ENCODE results near the gene MATN1.
A peak's percentile ranks its signal among the peaks of the same experiment; 100 is the strongest.

The MATN1 gene

DNA sequence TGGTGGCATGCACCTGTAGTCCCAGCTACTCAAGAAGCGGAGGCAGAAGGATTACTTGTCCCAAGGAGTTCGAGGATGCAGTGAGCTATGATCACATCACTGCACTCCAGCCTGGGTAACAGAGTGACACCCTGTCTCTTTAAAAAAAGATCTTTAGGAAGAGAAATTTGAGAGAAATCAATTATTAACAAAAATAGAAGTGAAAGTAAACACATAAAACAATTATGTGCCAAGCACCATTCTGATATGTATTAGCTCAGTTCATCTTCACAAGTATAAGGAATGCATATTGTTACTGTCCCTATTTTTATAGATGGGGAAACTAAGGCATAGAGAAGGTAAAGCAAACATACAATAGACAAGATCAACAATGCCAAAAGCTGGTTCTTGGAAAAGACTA is 48.1 kb downstream of the MATN1 start:
- TF ChIP-seq, protein P1, sequence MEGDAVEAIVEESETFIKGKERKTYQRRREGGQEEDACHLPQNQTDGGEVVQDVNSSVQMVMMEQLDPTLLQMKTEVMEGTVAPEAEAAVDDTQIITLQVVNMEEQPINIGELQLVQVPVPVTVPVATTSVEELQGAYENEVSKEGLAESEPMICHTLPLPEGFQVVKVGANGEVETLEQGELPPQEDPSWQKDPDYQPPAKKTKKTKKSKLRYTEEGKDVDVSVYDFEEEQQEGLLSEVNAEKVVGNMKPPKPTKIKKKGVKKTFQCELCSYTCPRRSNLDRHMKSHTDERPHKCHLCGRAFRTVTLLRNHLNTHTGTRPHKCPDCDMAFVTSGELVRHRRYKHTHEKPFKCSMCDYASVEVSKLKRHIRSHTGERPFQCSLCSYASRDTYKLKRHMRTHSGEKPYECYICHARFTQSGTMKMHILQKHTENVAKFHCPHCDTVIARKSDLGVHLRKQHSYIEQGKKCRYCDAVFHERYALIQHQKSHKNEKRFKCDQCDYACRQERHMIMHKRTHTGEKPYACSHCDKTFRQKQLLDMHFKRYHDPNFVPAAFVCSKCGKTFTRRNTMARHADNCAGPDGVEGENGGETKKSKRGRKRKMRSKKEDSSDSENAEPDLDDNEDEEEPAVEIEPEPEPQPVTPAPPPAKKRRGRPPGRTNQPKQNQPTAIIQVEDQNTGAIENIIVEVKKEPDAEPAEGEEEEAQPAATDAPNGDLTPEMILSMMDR (IDR thresholded peaks at IDR 0.05) = no peak
- H3K27ac ChIP-seq = peak overlapping the region in 1 of 2 donors; percentile 26

DNA sequence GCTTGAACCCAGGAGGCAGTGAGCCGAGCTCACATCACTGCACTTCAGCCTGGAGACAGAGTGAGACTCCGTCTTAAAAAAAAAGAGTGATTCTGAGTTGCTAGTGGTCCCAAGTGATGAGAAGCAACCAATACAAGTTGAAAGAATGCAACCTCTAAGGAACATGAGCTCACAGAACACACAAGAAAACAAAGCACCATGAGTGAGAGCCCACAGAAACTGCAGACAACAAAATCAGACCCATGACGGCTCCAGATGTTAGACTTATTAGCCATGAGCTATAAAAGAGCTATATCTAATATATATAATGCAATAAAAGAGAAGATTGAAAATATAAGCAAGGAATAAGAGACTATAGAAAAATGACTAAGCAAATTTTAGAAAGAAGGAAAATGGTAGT is 50.0 kb downstream of the MATN1 start:
- no peak overlapping the region for H3K4me3 ChIP-seq
- TF ChIP-seq, protein P1 (IDR thresholded peaks at IDR 0.05) = no peak
- DNase-seq = no peak
- H3K27ac ChIP-seq = no peak overlapping the region
- H3K36me3 ChIP-seq = no peaks in the 10 kb centered on the region
- H3K4me1 ChIP-seq = no peaks in the 10 kb centered on the region
- intact Hi-C loops (cut with DNase I; ENCODE audit: low total_unique reads) = no loop called here
- peaks cover 0 to 12% of the 10 kb centered on the region in 2 donors for H3K27me3 ChIP-seq
- peaks cover 0 to 23% (median 0%) of the 10 kb centered on the region in 3 donors for H3K9me3 ChIP-seq

More for the DNA sequence above, 48.1 kb downstream of the MATN1 start:
- H3K27me3 ChIP-seq = peaks cover 0 to 22% of the 10 kb centered on the region in 2 donors
- no peaks in the 10 kb centered on the region for H3K36me3 ChIP-seq
- no peak for DNase-seq
- H3K4me3 ChIP-seq = no peak overlapping the region
- peaks cover 0 to 23% (median 0%) of the 10 kb centered on the region in 3 donors for H3K9me3 ChIP-seq
- intact Hi-C loops (cut with DNase I; ENCODE audit: low total_unique reads) = no loop called here
- no peaks in the 10 kb centered on the region for H3K4me1 ChIP-seq

DNA sequence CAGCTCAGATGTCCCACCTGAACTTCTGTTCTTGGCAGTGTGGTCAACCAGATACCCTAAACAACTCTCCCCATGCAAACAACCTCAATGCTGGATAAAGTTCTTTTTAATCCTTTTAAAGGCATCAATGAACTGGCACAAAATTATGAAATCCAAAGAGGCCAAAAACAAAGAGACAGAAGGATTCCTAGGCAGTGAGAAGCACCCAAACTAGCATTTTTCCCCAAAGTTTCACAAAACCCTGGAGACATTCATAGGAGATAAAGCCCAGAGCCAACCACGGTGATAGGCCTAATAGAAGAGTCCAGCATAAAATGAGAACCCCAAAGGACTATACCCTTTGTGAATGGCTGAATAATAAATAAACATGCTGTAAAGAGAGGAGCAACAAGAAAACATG is 50.7 kb downstream of the MATN1 start:
- intact Hi-C loops (cut with DNase I; ENCODE audit: low total_unique reads) = no loop called here
- no peak overlapping the region for H3K27ac ChIP-seq
- peaks cover 0 to 23% (median 0%) of the 10 kb centered on the region in 3 donors for H3K9me3 ChIP-seq
- H3K4me3 ChIP-seq = no peak overlapping the region
- H3K4me1 ChIP-seq = no peaks in the 10 kb centered on the region
- peaks cover 0 to 12% of the 10 kb centered on the region in 2 donors for H3K27me3 ChIP-seq
- TF ChIP-seq, protein P1 (IDR thresholded peaks at IDR 0.05) = no peak
- H3K36me3 ChIP-seq = no peaks in the 10 kb centered on the region
- no peak for DNase-seq

DNA sequence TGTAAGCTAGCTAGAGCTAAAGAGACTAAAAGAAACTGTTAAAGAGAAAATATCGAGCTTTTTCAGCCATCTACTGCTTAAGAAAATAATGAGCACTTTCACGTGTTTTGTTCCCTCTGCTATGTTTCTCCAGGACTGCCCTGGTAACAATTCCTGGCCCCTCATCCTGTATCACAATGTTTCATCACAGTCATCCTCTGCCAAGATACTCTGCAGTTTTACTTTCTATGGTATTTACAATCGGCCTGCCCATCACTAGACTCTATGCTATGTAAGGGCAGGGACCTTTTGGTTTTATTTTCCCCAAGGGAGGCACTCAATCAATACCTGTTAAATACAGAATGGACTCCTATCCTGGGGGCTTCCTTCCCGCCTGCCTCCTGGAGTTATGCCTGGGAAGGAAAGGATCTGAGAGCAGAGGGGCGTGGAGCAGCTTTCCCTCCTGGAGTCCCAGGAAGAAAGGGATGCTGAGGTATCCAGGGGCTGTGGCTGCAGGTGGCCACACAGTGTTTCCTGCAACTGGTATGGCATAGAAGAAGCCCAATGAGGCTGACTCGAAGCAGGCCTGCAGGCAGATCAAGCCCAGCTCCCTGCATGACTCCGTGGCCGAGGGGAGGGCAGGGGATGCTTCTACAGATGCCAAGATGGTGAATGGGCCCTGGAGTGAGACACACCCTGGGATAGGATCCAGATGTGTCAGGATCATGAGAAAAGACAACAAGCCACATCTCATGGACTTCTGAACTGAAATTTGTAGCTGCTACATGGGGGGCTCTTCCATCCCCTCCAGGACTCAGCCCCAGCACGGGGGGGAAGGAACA is 52.9 kb downstream of the MATN1 start:
- DNase-seq = no peak
- H3K4me1 ChIP-seq = no peaks in the 10 kb centered on the region
- H3K4me3 ChIP-seq = no peak overlapping the region
- peaks cover 0 to 13% (median 0%) of the 10 kb centered on the region in 3 donors for H3K9me3 ChIP-seq
- TF ChIP-seq, protein P1 (IDR thresholded peaks at IDR 0.05) = no peak
- no peaks in the 10 kb centered on the region for H3K36me3 ChIP-seq
- peaks cover 0 to 12% of the 10 kb centered on the region in 2 donors for H3K27me3 ChIP-seq
- no peak overlapping the region for H3K27ac ChIP-seq
- intact Hi-C loops (cut with DNase I; ENCODE audit: low total_unique reads) = no loop called here

DNA sequence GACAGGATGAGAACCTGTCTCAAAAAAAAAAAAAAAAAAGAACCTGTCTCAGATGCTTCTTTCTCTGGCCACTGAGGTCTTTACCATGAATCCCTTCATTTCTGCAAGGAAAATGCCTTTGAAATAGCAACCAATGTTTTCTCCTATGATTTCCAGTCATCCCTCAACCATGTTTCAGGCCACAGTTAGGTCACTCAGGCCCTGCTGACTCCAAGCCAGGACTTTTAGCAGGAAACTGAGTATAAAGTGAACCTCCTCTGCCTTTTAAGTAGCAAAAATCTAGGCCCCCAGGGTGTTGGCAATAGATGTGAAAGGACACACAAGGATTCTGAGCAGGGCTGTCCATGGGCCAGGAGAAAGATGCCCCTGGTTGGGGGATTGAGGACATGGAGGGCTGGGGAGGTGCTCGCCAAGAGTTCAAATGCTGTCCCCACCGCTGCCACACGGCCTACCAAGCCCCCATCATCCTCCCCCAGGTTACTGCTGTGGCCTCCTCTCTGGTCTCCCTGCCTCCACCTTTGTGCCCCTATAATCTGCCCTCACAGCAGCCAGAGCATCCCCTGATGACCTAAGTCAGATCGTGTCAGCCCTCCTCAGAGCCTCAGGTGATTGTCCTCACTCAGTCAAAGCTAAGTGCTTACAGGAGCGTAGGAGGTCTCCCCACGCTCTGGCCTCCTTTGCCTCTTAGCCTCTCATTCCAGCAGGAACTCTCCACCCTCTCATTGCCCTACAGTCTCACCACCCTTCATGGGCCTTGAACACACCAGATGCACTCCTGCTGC is 54.6 kb downstream of the MATN1 start:
- no peak for DNase-seq
- H3K9me3 ChIP-seq = peaks cover 0 to 7% (median 0%) of the 10 kb centered on the region in 3 donors
- H3K27ac ChIP-seq = no peak overlapping the region
- no peaks in the 10 kb centered on the region for H3K36me3 ChIP-seq
- peaks cover 0 to 12% of the 10 kb centered on the region in 2 donors for H3K27me3 ChIP-seq
- no peak overlapping the region for H3K4me3 ChIP-seq
- intact Hi-C loops (cut with DNase I; ENCODE audit: low total_unique reads) = no loop called here
- no peaks in the 10 kb centered on the region for H3K4me1 ChIP-seq
- TF ChIP-seq, protein P1 (IDR thresholded peaks at IDR 0.05) = no peak
